ENCODE results near the gene CD151. TPM values are rescaled to one million over a fixed set of nuclear protein-coding genes. Genes with fewer than 3 reads are reported as not detected.

The CD151 gene
- total RNA-seq, 4 donors from 2014 or later, result 277 to 794 (median 465) TPM

- H3K4me1 ChIP-seq, result no peaks in the 10 kb centered on the region
- no peak overlapping the region for H3K27ac ChIP-seq
These were observed 35.6 kb downstream of the CD151 start for GRCh38 chr11:868394-868793.

GRCh38 chr11:868802-869201 is 36.0 kb downstream of the CD151 start:
- WGBS, 2 donors (ENCODE audit: low coverage in 1 of 2), result no CpG with 5 or more reads among the region's 12 CpGs
- no peak overlapping the region for H3K27ac ChIP-seq
- H3K4me1 ChIP-seq, result no peaks in the 10 kb centered on the region
- H3K9me3 ChIP-seq, result no peaks in the 10 kb centered on the region
- peaks cover 0 to 65% of the 10 kb centered on the region in 2 donors for H3K36me3 ChIP-seq
- TF ChIP-seq POLR2A (IDR thresholded peaks at IDR 0.05), result no peak
- no peak for TF ChIP-seq POLR2AphosphoS5 (IDR thresholded peaks at IDR 0.05)
- no peak for TF ChIP-seq CTCF (IDR thresholded peaks at IDR 0.05)
- no peak for TF ChIP-seq EP300 (IDR thresholded peaks at IDR 0.05)
- H3K4me3 ChIP-seq, result no peak overlapping the region
- H3K27me3 ChIP-seq, result no peaks in the 10 kb centered on the region
- ATAC-seq, result no peak

More at GRCh38 chr11:868394-868793, 35.6 kb downstream of the CD151 start:
- H3K36me3 ChIP-seq, result peaks cover 0 to 69% of the 10 kb centered on the region in 2 donors
- 100% methylated on average over 1 of the region's 17 CpGs; no CpG with 5 or more reads in 1 of the 2 donors for WGBS, 2 donors (ENCODE audit: low coverage in 1 of 2)
- H3K27me3 ChIP-seq, result no peaks in the 10 kb centered on the region
- no peak overlapping the region for H3K4me3 ChIP-seq
- no peaks in the 10 kb centered on the region for H3K9me3 ChIP-seq
- TF ChIP-seq POLR2A (IDR thresholded peaks at IDR 0.05) (no peak), POLR2AphosphoS5 (IDR thresholded peaks at IDR 0.05) (no peak), CTCF (IDR thresholded peaks at IDR 0.05) (no peak), EP300 (IDR thresholded peaks at IDR 0.05) (no peak)
- no peak for ATAC-seq

GRCh38 chr11:869399-870126 is 36.8 kb downstream of the CD151 start:
- H3K36me3 ChIP-seq, result peaks cover 0 to 60% of the 10 kb centered on the region in 2 donors
- ATAC-seq, result no peak
- no peak for TF ChIP-seq CTCF (IDR thresholded peaks at IDR 0.05)
- TF ChIP-seq EP300 (IDR thresholded peaks at IDR 0.05), result no peak

GRCh38 chr11:870127-870413 is 37.3 kb downstream of the CD151 start:
- peaks cover 0 to 60% of the 10 kb centered on the region in 2 donors for H3K36me3 ChIP-seq
- no peaks in the 10 kb centered on the region for H3K4me1 ChIP-seq
- no peak overlapping the region for H3K4me3 ChIP-seq
- H3K27me3 ChIP-seq, result no peaks in the 10 kb centered on the region
- TF ChIP-seq POLR2AphosphoS5 (IDR thresholded peaks at IDR 0.05), result no peak
- no peak for TF ChIP-seq CTCF (IDR thresholded peaks at IDR 0.05)
- 76% methylated on average over 3 of the region's 8 CpGs; no CpG with 5 or more reads in 1 of the 2 donors for WGBS, 2 donors (ENCODE audit: low coverage in 1 of 2)
- H3K9me3 ChIP-seq, result no peaks in the 10 kb centered on the region
- no peak overlapping the region for H3K27ac ChIP-seq
- ATAC-seq, result no peak

More at GRCh38 chr11:869399-870126, 36.8 kb downstream of the CD151 start:
- WGBS, 2 donors (ENCODE audit: low coverage in 1 of 2), result no CpG with 5 or more reads among the region's 25 CpGs
- no peaks in the 10 kb centered on the region for H3K27me3 ChIP-seq
- H3K9me3 ChIP-seq, result no peaks in the 10 kb centered on the region
- no peaks in the 10 kb centered on the region for H3K4me1 ChIP-seq
- no peak overlapping the region for H3K27ac ChIP-seq
- no peak overlapping the region for H3K4me3 ChIP-seq

- WGBS, 2 donors (ENCODE audit: low coverage in 1 of 2), result no CpG with 5 or more reads among the region's 8 CpGs
- TF ChIP-seq POLR2A (IDR thresholded peaks at IDR 0.05) (no peak), CTCF (IDR thresholded peaks at IDR 0.05) (no peak), POLR2AphosphoS5 (IDR thresholded peaks at IDR 0.05) (no peak), EP300 (IDR thresholded peaks at IDR 0.05) (no peak)
- no peaks in the 10 kb centered on the region for H3K4me1 ChIP-seq
- no peaks in the 10 kb centered on the region for H3K9me3 ChIP-seq
- no peak for ATAC-seq
- H3K36me3 ChIP-seq, result peaks cover 0 to 60% of the 10 kb centered on the region in 2 donors
- H3K27ac ChIP-seq, result no peak overlapping the region
- no peak overlapping the region for H3K4me3 ChIP-seq
- H3K27me3 ChIP-seq, result no peaks in the 10 kb centered on the region
These were observed 37.7 kb downstream of the CD151 start for GRCh38 chr11:870418-870817.

All from gastroesophageal sphincter (tissue), 4 donors.